DND-41 (cell line): ENCODE results near the gene PYGB.

ENCODE experiments used
- ATAC-seq: fragments of 200-7000 bp; cut with Tn5 transposase; 3 replicates; pipeline ENCODE4 v1.9.1; 2021; ENCODE audit warnings: low read depth; ENCODE audit not compliant: insufficient read depth
- DNase-seq: peaks from one replicate; pipeline ENCODE4 v3.0.0-alpha.2; 2020
- H2AFZ ChIP-seq: 2 replicates; pipeline ENCODE4 v1.6.0; 2012; ENCODE audit warnings: low read depth, low read length
- H3K27ac ChIP-seq: 2 replicates; pipeline ENCODE4 v1.5.1; 2012; ENCODE audit warnings: low read length, inconsistent platforms
- H3K27me3 ChIP-seq: fragments of 200-600 bp; sonication (generic); 2 replicates; pipeline ENCODE4 v1.6.0; 2012; ENCODE audit warnings: low read length, mild to moderate bottlenecking, inconsistent platforms; ENCODE audit not compliant: insufficient read depth, poor library complexity
- H3K36me3 ChIP-seq: 2 replicates; pipeline ENCODE4 v1.5.1; 2012; ENCODE audit warnings: low read length, inconsistent platforms; ENCODE audit not compliant: insufficient read depth
- H3K4me1 ChIP-seq: 2 replicates; pipeline ENCODE4 v1.5.1; 2012; ENCODE audit warnings: mild to moderate bottlenecking, low read length; ENCODE audit not compliant: insufficient read depth
- H3K4me2 ChIP-seq: 2 replicates; pipeline ENCODE4 v1.6.0; 2012; ENCODE audit warnings: mild to moderate bottlenecking, moderate library complexity, low read length, inconsistent platforms; ENCODE audit not compliant: insufficient read depth
- H3K4me3 ChIP-seq, 2 experiments: fragments of 200-600 bp in 1 of 2; shearing (Covaris generic) in 1 of 2; 2 replicates each; pipeline ENCODE4 v1.5.1; 2012 to 2016; ENCODE audit warnings: inconsistent platforms in 2 of 2, low read length in 2 of 2, mild to moderate bottlenecking in 2 of 2, low read depth in 1 of 2, moderate library complexity in 1 of 2
- H3K79me2 ChIP-seq: 2 replicates; pipeline ENCODE4 v1.6.0; 2012; ENCODE audit warnings: low read length, inconsistent platforms; ENCODE audit not compliant: insufficient read depth
- H3K9ac ChIP-seq: 2 replicates; pipeline ENCODE4 v1.6.0; 2012; ENCODE audit warnings: low read depth, mild to moderate bottlenecking, inconsistent platforms, low read length, moderate library complexity
- H3K9me3 ChIP-seq: 2 replicates; pipeline ENCODE4 v1.5.1; 2012; ENCODE audit warnings: low read length, moderate library complexity, mild to moderate bottlenecking, inconsistent platforms; ENCODE audit not compliant: insufficient read depth, severe bottlenecking
- H4K20me1 ChIP-seq: 2 replicates; pipeline ENCODE4 v1.6.0; 2012; ENCODE audit warnings: low read length; ENCODE audit not compliant: insufficient read depth
- CTCF ChIP-seq: IDR thresholded peaks from 2 replicates; pipeline ENCODE4 v1.5.1; 2012; ENCODE audit warnings: borderline replicate concordance, low read length, moderate library complexity, mild to moderate bottlenecking; ENCODE audit not compliant: poor library complexity, severe bottlenecking; ENCODE audit errors: extremely low read depth
- EZH2 ChIP-seq: IDR thresholded peaks from 3 replicates; pipeline ENCODE4 v1.6.1; 2012; ENCODE audit warnings: borderline replicate concordance, low read depth, mild to moderate bottlenecking, moderate library complexity, low read length, inconsistent platforms; ENCODE audit not compliant: severe bottlenecking

Gene PYGB

GRCh38 chr20:25247956-25248785 is at the start of gene PYGB:
TSS of gene PYGB (plus strand) at chr20:25248085. CDS start at chr20:25248179, 94 bp downstream.
- H3K9ac ChIP-seq = peak within 1 kb of the TSS; percentile 95
- H3K36me3 ChIP-seq = peaks cover 27% of the 10 kb centered on the region
- DNase-seq = peak; percentile 82
- peak; percentile 84 for ATAC-seq
- peak within 1 kb of the TSS; percentile 99 for H3K4me2 ChIP-seq
- peaks cover 27% of the 10 kb centered on the region; the same call in 1 of the 2 replicates for H4K20me1 ChIP-seq
- H3K79me2 ChIP-seq = peaks cover 52% of the 10 kb centered on the region
- H3K9me3 ChIP-seq = no peaks in the 10 kb centered on the region
- peaks cover 10% of the 10 kb centered on the region for H3K27me3 ChIP-seq
- peak within 1 kb of the TSS; percentile 99 for H2AFZ ChIP-seq
- H3K27ac ChIP-seq = peak within 1 kb of the TSS; percentile 92
- peaks cover 48% of the 10 kb centered on the region for H3K4me1 ChIP-seq
- peak within 1 kb of the TSS; percentile 98 to 100 for H3K4me3 ChIP-seq
- TF ChIP-seq CTCF = peak; percentile 17
- TF ChIP-seq EZH2 = peak; percentile 45

GRCh38 chr20:25198663-25199383 is 49.1 kb upstream of the PYGB start:
- Histone ChIP-seq H3K79me2 (peaks cover 78% of the 10 kb centered on the region), H3K27ac (no peak overlapping the region), H3K4me2 (peak overlapping the region; percentile 14; the same call in 1 of the 2 replicates)

GRCh38 chr20:25199473-25200260 is 48.2 kb upstream of the PYGB start:
- ATAC-seq (no peak), DNase-seq (peak; percentile 2)
- Histone ChIP-seq H4K20me1 (peaks cover 23% of the 10 kb centered on the region; the same call in 1 of the 2 replicates), H3K79me2 (peaks cover 85% of the 10 kb centered on the region), H3K4me1 (peaks cover 37% of the 10 kb centered on the region), H3K36me3 (peaks cover 9% of the 10 kb centered on the region), H3K27ac (no peak overlapping the region), H3K27me3 (no peaks in the 10 kb centered on the region), H3K9ac (no peak overlapping the region), H3K9me3 (no peaks in the 10 kb centered on the region), H2AFZ (no peak overlapping the region), H3K4me2 (0 out of 2 replicates have a peak overlapping the region, but pooled peaks have one; percentile 14), H3K4me3 (no peak overlapping the region)
- no peak for TF ChIP-seq CTCF
- TF ChIP-seq EZH2 = no peak

More at GRCh38 chr20:25198663-25199383, 49.1 kb upstream of the PYGB start:
- DNase-seq (peak; percentile 8), ATAC-seq (no peak)
- Histone ChIP-seq H3K4me1 (peaks cover 40% of the 10 kb centered on the region), H4K20me1 (peaks cover 20% of the 10 kb centered on the region; the same call in 1 of the 2 replicates), H3K9ac (no peak overlapping the region), H3K9me3 (no peaks in the 10 kb centered on the region), H3K27me3 (no peaks in the 10 kb centered on the region), H3K36me3 (peaks cover 9% of the 10 kb centered on the region), H2AFZ (no peak overlapping the region), H3K4me3 (no peak overlapping the region)
- TF ChIP-seq CTCF = no peak
- no peak for TF ChIP-seq EZH2
